Activated CD4-positive, alpha-beta T cell treated with anti-CD3 and anti-CD28 coated beads for 24 hours (primary cell): ENCODE data around the gene CNTN2.
A peak's percentile ranks its signal among the peaks of the same experiment; 100 is the strongest.

ENCODE experiments used
- DNase-seq, 2 donors: peaks; one replicate each; pipeline ENCODE4 v3.0.0-alpha.2; 2020; ENCODE audit warnings: low read depth in 2 of 2

Gene CNTN2

GRCh38 chr1:205056956-205057568, 14.1 kb downstream of the CNTN2 start:
- DNase-seq: no peak

DNA sequence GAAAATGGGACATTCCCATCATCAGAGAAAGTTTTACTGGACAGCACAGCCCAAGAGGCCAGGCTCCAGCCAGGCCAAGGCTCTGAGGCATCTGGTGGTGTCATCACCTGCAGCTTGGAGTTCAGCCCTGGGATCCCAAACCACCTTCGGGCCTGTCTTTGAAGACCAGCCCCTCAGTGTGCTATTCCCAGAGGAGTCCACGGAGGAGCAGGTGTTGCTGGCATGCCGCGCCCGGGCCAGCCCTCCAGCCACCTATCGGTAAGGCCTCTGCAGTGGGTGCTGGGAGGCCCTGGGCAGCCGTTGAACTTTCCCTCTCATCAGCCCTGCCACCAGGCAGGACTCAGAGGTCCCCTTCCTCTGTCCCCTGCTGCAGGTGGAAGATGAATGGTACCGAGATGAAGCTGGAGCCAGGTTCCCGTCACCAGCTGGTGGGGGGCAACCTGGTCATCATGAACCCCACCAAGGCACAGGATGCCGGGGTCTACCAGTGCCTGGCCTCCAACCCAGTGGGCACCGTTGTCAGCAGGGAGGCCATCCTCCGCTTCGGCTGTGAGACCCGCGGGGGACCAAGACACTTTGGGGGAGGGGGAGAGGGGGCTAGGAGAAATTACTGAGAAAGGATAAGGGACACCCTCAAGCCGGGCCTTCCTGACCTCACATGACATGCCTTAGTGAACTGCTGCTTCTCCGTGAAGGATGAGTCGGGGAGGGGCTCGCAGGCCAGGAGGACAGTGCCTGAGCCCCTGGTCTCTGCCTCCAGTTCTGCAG, 15.0 kb downstream of the CNTN2 start:
- DNase-seq: no peak

GRCh38 chr1:205058853-205059252, 15.8 kb downstream of the CNTN2 start:
- DNase-seq: no peak

DNA sequence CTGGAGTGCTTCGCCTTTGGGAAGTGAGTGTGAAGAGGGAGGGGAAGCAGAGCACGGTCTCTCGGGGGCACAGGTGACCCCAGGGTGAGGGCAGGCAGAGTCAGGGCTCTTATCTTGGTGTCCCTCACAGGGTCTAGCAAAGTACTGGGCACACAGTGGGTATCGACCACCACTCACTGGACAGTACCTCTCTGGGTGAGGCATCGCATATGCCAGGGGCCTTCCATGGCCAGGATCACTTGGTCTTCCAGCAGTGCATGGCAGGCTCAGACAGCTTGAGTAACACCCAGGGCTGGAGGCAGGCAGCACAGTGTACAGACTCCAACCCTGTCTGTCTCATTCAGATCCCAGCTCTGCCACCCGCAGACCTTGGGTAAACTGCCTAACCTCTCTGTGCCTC, 16.6 kb downstream of the CNTN2 start:
- no peak for DNase-seq

- no peak for DNase-seq
These were observed 17.7 kb downstream of the CNTN2 start for GRCh38 chr1:205060746-205061145.

- no peak for DNase-seq
These were observed 18.2 kb downstream of the CNTN2 start for GRCh38 chr1:205061227-205061626.

- peak; percentile 57 to 71 for DNase-seq
These were observed 18.7 kb downstream of the CNTN2 start for GRCh38 chr1:205061665-205062069.

GRCh38 chr1:205062319-205062718, 19.3 kb downstream of the CNTN2 start:
- no peak for DNase-seq

DNA sequence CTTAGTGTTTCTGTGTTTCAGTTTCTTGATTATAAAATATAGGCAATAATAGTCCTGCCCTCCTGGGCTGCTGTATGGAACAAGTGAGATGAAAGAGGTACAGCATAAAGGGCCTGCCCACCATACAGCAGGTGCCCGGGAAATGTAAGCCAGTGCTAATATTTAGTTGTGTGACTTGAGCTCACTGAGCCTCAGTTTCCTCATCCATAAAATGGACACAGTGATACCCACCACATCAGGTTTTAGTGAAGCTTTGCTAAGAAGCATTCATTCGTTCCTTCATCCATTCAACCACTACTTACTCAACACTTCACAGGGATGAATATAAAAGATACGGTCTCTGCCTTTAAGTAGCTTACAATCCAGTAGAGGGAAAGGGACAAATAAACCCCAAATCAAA, 19.9 kb downstream of the CNTN2 start:
- no peak for DNase-seq

DNA sequence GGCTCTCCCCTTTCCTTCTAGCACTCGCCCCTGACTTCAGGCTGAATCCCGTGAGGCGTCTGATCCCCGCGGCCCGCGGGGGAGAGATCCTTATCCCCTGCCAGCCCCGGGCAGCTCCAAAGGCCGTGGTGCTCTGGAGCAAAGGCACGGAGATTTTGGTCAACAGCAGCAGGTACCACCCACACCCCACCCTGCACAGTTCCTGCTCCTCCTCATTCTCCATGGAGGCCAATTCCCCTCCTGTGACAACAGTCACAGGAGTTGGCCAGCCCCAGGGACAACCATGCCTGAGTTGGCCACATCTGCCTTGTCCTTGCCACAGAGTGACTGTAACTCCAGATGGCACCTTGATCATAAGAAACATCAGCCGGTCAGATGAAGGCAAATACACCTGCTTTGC, 21.3 kb downstream of the CNTN2 start:
- no peak for DNase-seq

DNA sequence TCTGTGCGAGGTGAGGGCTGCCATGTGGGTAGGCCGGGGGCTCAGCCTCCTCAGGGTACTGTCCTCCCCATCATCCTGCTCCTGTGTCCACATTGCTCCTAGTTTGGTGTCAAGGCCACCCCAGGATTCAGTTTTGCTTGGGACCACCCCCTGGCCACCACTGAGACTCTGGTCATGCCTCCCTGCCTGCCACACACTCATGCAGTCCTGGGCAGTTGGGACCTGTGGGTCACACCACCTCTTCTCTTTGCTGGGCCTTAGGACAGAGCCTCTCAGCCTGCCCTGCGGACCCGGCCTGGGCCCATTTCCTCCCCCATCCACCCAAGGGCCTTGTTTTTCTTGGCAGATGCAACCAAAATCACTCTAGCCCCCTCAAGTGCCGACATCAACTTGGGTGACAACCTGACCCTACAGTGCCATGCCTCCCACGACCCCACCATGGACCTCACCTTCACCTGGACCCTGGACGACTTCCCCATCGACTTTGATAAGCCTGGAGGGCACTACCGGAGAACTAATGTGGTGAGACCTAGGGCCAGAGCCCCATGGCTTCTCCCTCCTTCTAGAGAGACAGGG, 21.8 kb downstream of the CNTN2 start:
- no peak for DNase-seq

DNA sequence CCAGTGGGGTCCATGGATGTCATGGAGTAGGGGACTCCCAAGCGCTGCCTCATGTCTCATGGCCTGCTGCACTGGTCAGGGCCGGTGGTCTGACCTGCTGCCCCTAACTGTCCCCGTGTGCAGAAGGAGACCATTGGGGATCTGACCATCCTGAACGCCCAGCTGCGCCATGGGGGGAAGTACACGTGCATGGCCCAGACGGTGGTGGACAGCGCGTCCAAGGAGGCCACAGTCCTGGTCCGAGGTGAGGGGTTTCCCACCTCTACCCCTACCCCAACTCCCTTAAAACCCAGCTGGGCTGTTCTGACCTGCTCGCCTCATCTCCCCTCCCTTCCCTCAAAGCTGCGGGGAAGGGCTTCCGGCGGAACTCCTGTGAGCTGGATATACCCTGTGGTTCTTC, 22.7 kb downstream of the CNTN2 start:
- no peak for DNase-seq

DNA sequence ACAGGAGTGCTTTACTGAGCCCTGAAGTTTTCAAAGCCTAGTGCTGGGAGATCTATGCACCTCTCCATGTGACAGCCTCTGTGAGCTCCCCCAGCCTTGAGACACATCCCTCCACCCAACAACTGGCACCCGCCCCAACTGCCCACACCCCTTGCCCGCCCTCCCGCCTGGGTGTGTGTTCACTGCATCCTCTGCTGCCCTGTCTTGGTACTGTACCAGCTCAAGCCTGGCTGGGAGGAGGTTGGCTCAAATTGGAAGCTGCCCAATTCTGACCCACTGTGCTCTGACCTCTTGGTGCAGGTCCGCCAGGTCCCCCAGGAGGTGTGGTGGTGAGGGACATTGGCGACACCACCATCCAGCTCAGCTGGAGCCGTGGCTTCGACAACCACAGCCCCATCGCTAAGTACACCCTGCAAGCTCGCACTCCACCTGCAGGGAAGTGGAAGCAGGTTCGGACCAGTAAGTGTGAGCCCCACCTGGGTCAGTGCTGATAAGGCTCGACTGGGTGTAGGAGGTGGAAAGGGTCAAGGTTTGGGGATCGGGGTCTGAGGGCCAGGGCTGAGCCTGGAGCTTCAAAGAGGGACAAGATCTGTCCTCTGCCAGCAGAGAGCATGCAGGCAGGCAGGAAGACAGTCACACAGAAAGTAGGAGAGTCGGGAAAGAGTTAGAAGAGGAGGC, 23.3 kb downstream of the CNTN2 start:
- no peak for DNase-seq

- DNase-seq: no peak
These were observed 24.0 kb downstream of the CNTN2 start for GRCh38 chr1:205067031-205067430.

- DNase-seq: no peak
These were observed 25.0 kb downstream of the CNTN2 start for GRCh38 chr1:205068001-205068400.

GRCh38 chr1:205068457-205069040, 25.5 kb downstream of the CNTN2 start:
- no peak for DNase-seq

DNA sequence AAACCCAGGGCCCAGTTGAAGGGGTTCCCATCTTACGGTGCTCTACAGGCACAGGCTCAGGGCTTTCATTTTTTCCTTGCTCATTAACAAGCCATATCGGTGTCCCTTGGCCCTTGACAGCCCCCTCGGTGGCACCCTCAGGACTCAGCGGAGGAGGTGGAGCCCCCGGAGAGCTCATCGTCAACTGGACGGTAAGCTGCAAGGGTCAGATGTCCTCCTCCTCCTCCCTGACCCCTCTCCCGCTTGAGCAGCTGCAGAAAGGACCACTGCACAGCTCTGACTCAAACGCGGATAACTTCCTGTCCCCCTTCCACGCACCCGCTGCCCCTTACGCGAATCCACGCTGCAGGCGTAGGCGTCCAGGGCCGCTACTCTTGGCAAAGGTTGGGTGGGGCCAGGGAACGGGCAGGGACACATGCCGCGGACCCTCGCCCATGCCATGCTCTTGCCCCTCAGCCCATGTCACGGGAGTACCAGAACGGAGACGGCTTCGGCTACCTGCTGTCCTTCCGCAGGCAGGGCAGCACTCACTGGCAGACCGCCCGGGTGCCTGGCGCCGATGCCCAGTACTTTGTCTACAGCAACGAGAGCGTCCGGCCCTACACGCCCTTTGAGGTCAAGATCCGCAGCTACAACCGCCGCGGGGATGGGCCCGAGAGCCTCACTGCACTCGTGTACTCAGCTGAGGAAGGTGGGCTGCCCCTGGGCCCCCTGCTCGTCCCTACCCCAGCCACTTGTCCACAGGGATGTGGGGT, 26.5 kb downstream of the CNTN2 start:
- DNase-seq: no peak

- no peak for DNase-seq
These were observed 28.0 kb downstream of the CNTN2 start for GRCh38 chr1:205071028-205071409.

- DNase-seq: no peak
These were observed 28.8 kb downstream of the CNTN2 start for GRCh38 chr1:205071801-205072200.

- no peak for DNase-seq
These were observed 29.3 kb downstream of the CNTN2 start for GRCh38 chr1:205072286-205072685.

DNA sequence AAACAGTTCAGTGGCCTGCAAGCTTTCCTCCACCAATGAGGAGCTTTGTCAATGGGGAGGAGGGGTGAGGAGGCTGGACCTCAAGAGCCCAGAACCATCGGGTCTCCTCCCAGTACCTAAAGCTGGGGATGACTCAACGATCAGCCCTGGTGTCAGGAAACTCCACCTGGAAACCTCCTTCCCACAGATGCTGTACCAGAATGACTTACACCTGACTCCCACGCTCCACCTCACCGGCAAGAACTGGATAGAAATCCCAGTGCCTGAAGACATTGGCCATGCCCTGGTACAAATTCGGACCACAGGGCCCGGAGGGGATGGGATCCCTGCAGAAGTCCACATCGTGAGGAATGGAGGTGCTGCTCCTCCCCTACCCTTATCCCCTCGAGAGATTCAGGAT, 29.9 kb downstream of the CNTN2 start:
- DNase-seq: no peak

- DNase-seq: no peak
These were observed 30.5 kb downstream of the CNTN2 start for GRCh38 chr1:205073511-205073910.
